ENCODE measurements around the gene AGAP3.

The AGAP3 gene

GRCh38 chr7:151166629-151167196 is 80.4 kb downstream of the AGAP3 start:
- FAIRE-seq (no peak), DNase-seq (ENCODE audit: insufficient read length, low spot score) (no peak)
- no peak for TF ChIP-seq POLR2AphosphoS5 (IDR thresholded peaks at IDR 0.05; ENCODE audit: low read depth, low read length)
- TF ChIP-seq PAX5 (IDR thresholded peaks at IDR 0.05; ENCODE audit: insufficient read depth, low read length, severe bottlenecking) = no peak
- no peak for TF ChIP-seq POLR2A (IDR thresholded peaks at IDR 0.05; ENCODE audit: low read depth, low read length)
- no peak for TF ChIP-seq TAF1 (IDR thresholded peaks at IDR 0.05; ENCODE audit: low read depth, low read length)
- TF ChIP-seq SPI1 (IDR thresholded peaks at IDR 0.05; ENCODE audit: low read depth, low read length) = no peak
- no peak for TF ChIP-seq POU2F2 (IDR thresholded peaks at IDR 0.05; ENCODE audit: low read depth, low read length)

GRCh38 chr7:151167197-151167961 is 81.1 kb downstream of the AGAP3 start, which contains the start of gene GBX1:
GBX1 (minus strand) TSS chr7:151167694; CDS start chr7:151167548, 146 bp downstream.
- TF ChIP-seq POLR2A (IDR thresholded peaks at IDR 0.05; ENCODE audit: low read depth, low read length) (no peak), POU2F2 (IDR thresholded peaks at IDR 0.05; ENCODE audit: low read depth, low read length) (no peak), POLR2AphosphoS5 (IDR thresholded peaks at IDR 0.05; ENCODE audit: low read depth, low read length) (no peak), PAX5 (IDR thresholded peaks at IDR 0.05; ENCODE audit: insufficient read depth, low read length, severe bottlenecking) (no peak), TAF1 (IDR thresholded peaks at IDR 0.05; ENCODE audit: low read depth, low read length) (no peak), SPI1 (IDR thresholded peaks at IDR 0.05; ENCODE audit: low read depth, low read length) (no peak)
- DNase-seq (ENCODE audit: insufficient read length, low spot score) (no peak), FAIRE-seq (no peak)

GRCh38 chr7:151168003-151168786 is 81.9 kb downstream of the AGAP3 start:
- DNase-seq (ENCODE audit: insufficient read length, low spot score) = peak; percentile 73
- TF ChIP-seq SPI1 (IDR thresholded peaks at IDR 0.05; ENCODE audit: low read depth, low read length) (no peak), PAX5 (IDR thresholded peaks at IDR 0.05; ENCODE audit: insufficient read depth, low read length, severe bottlenecking) (no peak), POLR2A (IDR thresholded peaks at IDR 0.05; ENCODE audit: low read depth, low read length) (no peak), TAF1 (IDR thresholded peaks at IDR 0.05; ENCODE audit: low read depth, low read length) (no peak), POU2F2 (IDR thresholded peaks at IDR 0.05; ENCODE audit: low read depth, low read length) (no peak), POLR2AphosphoS5 (IDR thresholded peaks at IDR 0.05; ENCODE audit: low read depth, low read length) (no peak)

GRCh38 chr7:151168787-151169162 is 82.5 kb downstream of the AGAP3 start:
- TF ChIP-seq TAF1 (IDR thresholded peaks at IDR 0.05; ENCODE audit: low read depth, low read length) = no peak
- TF ChIP-seq SPI1 (IDR thresholded peaks at IDR 0.05; ENCODE audit: low read depth, low read length) = no peak
- no peak for TF ChIP-seq POLR2AphosphoS5 (IDR thresholded peaks at IDR 0.05; ENCODE audit: low read depth, low read length)
- no peak for TF ChIP-seq POLR2A (IDR thresholded peaks at IDR 0.05; ENCODE audit: low read depth, low read length)
- no peak for TF ChIP-seq POU2F2 (IDR thresholded peaks at IDR 0.05; ENCODE audit: low read depth, low read length)
- TF ChIP-seq PAX5 (IDR thresholded peaks at IDR 0.05; ENCODE audit: insufficient read depth, low read length, severe bottlenecking) = no peak
- no peak for FAIRE-seq
- no peak for DNase-seq (ENCODE audit: insufficient read length, low spot score)

More at GRCh38 chr7:151168003-151168786, 81.9 kb downstream of the AGAP3 start:
- FAIRE-seq = peak; percentile 16

GRCh38 chr7:151172273-151173141 is 86.2 kb downstream of the AGAP3 start:
- DNase-seq (ENCODE audit: insufficient read length, low spot score) (peak; percentile 85), FAIRE-seq (peak; percentile 96)
- no peak for TF ChIP-seq TAF1 (IDR thresholded peaks at IDR 0.05; ENCODE audit: low read depth, low read length)
- no peak for TF ChIP-seq POLR2AphosphoS5 (IDR thresholded peaks at IDR 0.05; ENCODE audit: low read depth, low read length)
- TF ChIP-seq POU2F2 (IDR thresholded peaks at IDR 0.05; ENCODE audit: low read depth, low read length) = no peak; the same call in 1 of the 2 replicates
- TF ChIP-seq PAX5 (IDR thresholded peaks at IDR 0.05; ENCODE audit: insufficient read depth, low read length, severe bottlenecking) = no peak
- TF ChIP-seq SPI1 (IDR thresholded peaks at IDR 0.05; ENCODE audit: low read depth, low read length) = no peak
- TF ChIP-seq POLR2A (IDR thresholded peaks at IDR 0.05; ENCODE audit: low read depth, low read length) = no peak

- TF ChIP-seq POU2F2 (IDR thresholded peaks at IDR 0.05; ENCODE audit: low read depth, low read length) (no peak), PAX5 (IDR thresholded peaks at IDR 0.05; ENCODE audit: insufficient read depth, low read length, severe bottlenecking) (no peak), SPI1 (IDR thresholded peaks at IDR 0.05; ENCODE audit: low read depth, low read length) (no peak), TAF1 (IDR thresholded peaks at IDR 0.05; ENCODE audit: low read depth, low read length) (no peak), POLR2A (IDR thresholded peaks at IDR 0.05; ENCODE audit: low read depth, low read length) (no peak), POLR2AphosphoS5 (IDR thresholded peaks at IDR 0.05; ENCODE audit: low read depth, low read length) (no peak)
- DNase-seq (ENCODE audit: insufficient read length, low spot score) (no peak), FAIRE-seq (no peak)
Observed at GRCh38 chr7:151173386-151174245, 87.3 kb downstream of the AGAP3 start.

GRCh38 chr7:151174246-151175046 is 88.2 kb downstream of the AGAP3 start:
- no peak for FAIRE-seq
- TF ChIP-seq POLR2AphosphoS5 (IDR thresholded peaks at IDR 0.05; ENCODE audit: low read depth, low read length) (no peak), POU2F2 (IDR thresholded peaks at IDR 0.05; ENCODE audit: low read depth, low read length) (no peak), SPI1 (IDR thresholded peaks at IDR 0.05; ENCODE audit: low read depth, low read length) (no peak), POLR2A (IDR thresholded peaks at IDR 0.05; ENCODE audit: low read depth, low read length) (no peak), TAF1 (IDR thresholded peaks at IDR 0.05; ENCODE audit: low read depth, low read length) (no peak)
- DNase-seq (ENCODE audit: insufficient read length, low spot score) = no peak

Measured in GM12891 (cell line).